ENCODE measurements around the gene ACO1.

ACO1 gene

DNA sequence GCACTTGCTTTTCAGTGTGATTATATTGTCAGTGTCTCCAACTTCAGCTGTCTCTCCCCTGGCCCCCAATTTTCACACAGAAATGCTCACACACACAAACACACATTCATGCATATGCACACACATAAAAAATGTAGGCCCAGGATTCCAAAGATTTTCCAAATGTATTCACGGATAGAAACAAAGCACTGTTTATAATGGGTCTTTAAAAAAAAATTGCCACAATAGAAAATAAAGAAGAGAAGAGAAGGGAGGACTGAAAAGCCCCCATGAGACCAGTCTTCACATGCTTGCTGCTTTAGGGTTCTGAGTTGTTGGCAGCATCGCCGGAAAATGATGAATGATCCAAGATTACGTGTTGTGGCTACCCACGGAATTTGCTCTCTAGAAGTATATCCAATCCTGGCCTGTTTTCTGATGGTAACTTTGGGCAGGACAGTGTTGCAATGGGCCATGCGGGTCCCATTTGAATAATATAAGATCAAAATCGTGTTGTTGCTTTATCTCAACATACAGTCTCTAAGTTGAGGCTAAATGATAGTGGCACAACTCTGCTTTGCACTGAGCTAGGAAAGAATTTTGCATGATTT, 36.2 kb upstream of the ACO1 start:
- Histone ChIP-seq H2BK15ac (ENCODE audit: low read depth, poor library complexity, severe bottlenecking) (no peak overlapping the region), H3K23ac (ENCODE audit: low read length in 2 of 2) (no peak overlapping the region), H3K9ac (ENCODE audit: low read length) (no peak overlapping the region), H2BK120ac (ENCODE audit: low read depth, low read length) (no peak overlapping the region), H4K8ac (ENCODE audit: low read length) (no peak overlapping the region), H3K18ac (ENCODE audit: low read depth in 1 of 2, low read length in 2 of 2) (no peak overlapping the region), H3K14ac (ENCODE audit: low read length in 2 of 2) (no peak overlapping the region), H3K27ac (ENCODE audit: low read length, poor library complexity, severe bottlenecking) (no peak overlapping the region), H2AK5ac (ENCODE audit: low read length, severe bottlenecking) (no peak overlapping the region), H3K27me3 (ENCODE audit: control insufficient read depth in 1 of 2, insufficient read depth in 1 of 2, low read length in 2 of 2) (no peaks in the 10 kb centered on the region), H2BK12ac (ENCODE audit: low read length in 2 of 2) (no peak overlapping the region), H3K4me2 (ENCODE audit: low read length, poor library complexity, severe bottlenecking) (no peak overlapping the region), H2AFZ (ENCODE audit: low read depth, low read length) (no peak overlapping the region), H3K4me3 (ENCODE audit: insufficient read depth in 1 of 2, low read depth in 1 of 2, low read length in 2 of 2) (no peak overlapping the region), H2BK5ac (ENCODE audit: low read depth, low read length, poor library complexity, severe bottlenecking) (no peak overlapping the region), H3K36me3 (ENCODE audit: control insufficient read depth in 1 of 2, insufficient read depth in 2 of 2, low read depth in 1 of 2, low read length in 2 of 2) (no peaks in the 10 kb centered on the region), H3K4ac (ENCODE audit: low read depth in 1 of 2, low read length in 2 of 2) (no peak overlapping the region), H3K79me1 (replicated peaks; ENCODE audit: low read length, poor library complexity, severe bottlenecking) (no peaks in the 10 kb centered on the region), H3K4me1 (ENCODE audit: control insufficient read depth, insufficient read depth, low read depth, low read length) (no peaks in the 10 kb centered on the region), H3K9me3 (ENCODE audit: control insufficient read depth, low read length) (no peaks in the 10 kb centered on the region), H4K91ac (ENCODE audit: low read length) (no peak overlapping the region)
- no peak for DNase-seq
- 86% methylated on average over 7 of the region's 7 CpGs for WGBS

- Histone ChIP-seq H3K9ac (ENCODE audit: low read length) (no peak overlapping the region), H3K14ac (ENCODE audit: low read length in 2 of 2) (no peak overlapping the region), H3K9me3 (ENCODE audit: control insufficient read depth, low read length) (no peaks in the 10 kb centered on the region), H3K4me1 (ENCODE audit: control insufficient read depth, insufficient read depth, low read depth, low read length) (no peaks in the 10 kb centered on the region), H3K4me2 (ENCODE audit: low read length, poor library complexity, severe bottlenecking) (no peak overlapping the region), H3K4me3 (ENCODE audit: insufficient read depth in 1 of 2, low read depth in 1 of 2, low read length in 2 of 2) (no peak overlapping the region), H4K91ac (ENCODE audit: low read length) (no peak overlapping the region), H3K27me3 (ENCODE audit: control insufficient read depth in 1 of 2, insufficient read depth in 1 of 2, low read length in 2 of 2) (no peaks in the 10 kb centered on the region), H3K18ac (ENCODE audit: low read depth in 1 of 2, low read length in 2 of 2) (no peak overlapping the region), H2BK120ac (ENCODE audit: low read depth, low read length) (no peak overlapping the region), H3K23ac (ENCODE audit: low read length in 2 of 2) (no peak overlapping the region), H2BK15ac (ENCODE audit: low read depth, poor library complexity, severe bottlenecking) (no peak overlapping the region), H3K36me3 (ENCODE audit: control insufficient read depth in 1 of 2, insufficient read depth in 2 of 2, low read depth in 1 of 2, low read length in 2 of 2) (no peaks in the 10 kb centered on the region), H2AK5ac (ENCODE audit: low read length, severe bottlenecking) (no peak overlapping the region), H3K4ac (ENCODE audit: low read depth in 1 of 2, low read length in 2 of 2) (no peak overlapping the region), H3K27ac (ENCODE audit: low read length, poor library complexity, severe bottlenecking) (no peak overlapping the region), H2BK12ac (ENCODE audit: low read length in 2 of 2) (no peak overlapping the region), H2BK5ac (ENCODE audit: low read depth, low read length, poor library complexity, severe bottlenecking) (no peak overlapping the region), H3K79me1 (replicated peaks; ENCODE audit: low read length, poor library complexity, severe bottlenecking) (no peaks in the 10 kb centered on the region), H4K8ac (ENCODE audit: low read length) (no peak overlapping the region), H2AFZ (ENCODE audit: low read depth, low read length) (no peak overlapping the region)
- DNase-seq = no peak
- 100% methylated on average over 3 of the region's 3 CpGs for WGBS
Observed at GRCh38 chr9:32349013-32349412, 35.4 kb upstream of the ACO1 start.

- Histone ChIP-seq H3K4ac (ENCODE audit: low read depth in 1 of 2, low read length in 2 of 2) (no peak overlapping the region), H3K23ac (ENCODE audit: low read length in 2 of 2) (no peak overlapping the region), H3K18ac (ENCODE audit: low read depth in 1 of 2, low read length in 2 of 2) (no peak overlapping the region)
Observed at GRCh38 chr9:32350682-32351081, 33.8 kb upstream of the ACO1 start.

GRCh38 chr9:32351845-32352244, 32.6 kb upstream of the ACO1 start:
- H3K14ac ChIP-seq (ENCODE audit: low read length in 2 of 2) = no peak overlapping the region
- no peak overlapping the region for H2BK15ac ChIP-seq (ENCODE audit: low read depth, poor library complexity, severe bottlenecking)
- H3K23ac ChIP-seq (ENCODE audit: low read length in 2 of 2) = no peak overlapping the region
- no peaks in the 10 kb centered on the region for H3K79me1 ChIP-seq (replicated peaks; ENCODE audit: low read length, poor library complexity, severe bottlenecking)
- H4K8ac ChIP-seq (ENCODE audit: low read length) = no peak overlapping the region
- no peaks in the 10 kb centered on the region for H3K9me3 ChIP-seq (ENCODE audit: control insufficient read depth, low read length)
- no peak overlapping the region for H3K4me2 ChIP-seq (ENCODE audit: low read length, poor library complexity, severe bottlenecking)
- no peak overlapping the region for H2BK12ac ChIP-seq (ENCODE audit: low read length in 2 of 2)
- H2AK5ac ChIP-seq (ENCODE audit: low read length, severe bottlenecking) = no peak overlapping the region
- no peaks in the 10 kb centered on the region for H3K4me1 ChIP-seq (ENCODE audit: control insufficient read depth, insufficient read depth, low read depth, low read length)
- no peak overlapping the region for H3K4ac ChIP-seq (ENCODE audit: low read depth in 1 of 2, low read length in 2 of 2)
- H2BK120ac ChIP-seq (ENCODE audit: low read depth, low read length) = no peak overlapping the region
- H3K4me3 ChIP-seq (ENCODE audit: insufficient read depth in 1 of 2, low read depth in 1 of 2, low read length in 2 of 2) = no peak overlapping the region
- H3K27ac ChIP-seq (ENCODE audit: low read length, poor library complexity, severe bottlenecking) = no peak overlapping the region
- H2BK5ac ChIP-seq (ENCODE audit: low read depth, low read length, poor library complexity, severe bottlenecking) = no peak overlapping the region
- no peak overlapping the region for H3K18ac ChIP-seq (ENCODE audit: low read depth in 1 of 2, low read length in 2 of 2)
- 46% methylated on average over 3 of the region's 3 CpGs for WGBS
- H3K27me3 ChIP-seq (ENCODE audit: control insufficient read depth in 1 of 2, insufficient read depth in 1 of 2, low read length in 2 of 2) = no peaks in the 10 kb centered on the region
- H3K36me3 ChIP-seq (ENCODE audit: control insufficient read depth in 1 of 2, insufficient read depth in 2 of 2, low read depth in 1 of 2, low read length in 2 of 2) = no peaks in the 10 kb centered on the region
- no peak overlapping the region for H4K91ac ChIP-seq (ENCODE audit: low read length)
- H2AFZ ChIP-seq (ENCODE audit: low read depth, low read length) = no peak overlapping the region
- no peak overlapping the region for H3K9ac ChIP-seq (ENCODE audit: low read length)
- peak; percentile 7 for DNase-seq

More at GRCh38 chr9:32350682-32351081, 33.8 kb upstream of the ACO1 start:
- Histone ChIP-seq H3K9me3 (ENCODE audit: control insufficient read depth, low read length) (no peaks in the 10 kb centered on the region), H3K79me1 (replicated peaks; ENCODE audit: low read length, poor library complexity, severe bottlenecking) (no peaks in the 10 kb centered on the region), H3K9ac (ENCODE audit: low read length) (no peak overlapping the region), H2AFZ (ENCODE audit: low read depth, low read length) (no peak overlapping the region), H2BK12ac (ENCODE audit: low read length in 2 of 2) (no peak overlapping the region), H2BK15ac (ENCODE audit: low read depth, poor library complexity, severe bottlenecking) (no peak overlapping the region), H3K36me3 (ENCODE audit: control insufficient read depth in 1 of 2, insufficient read depth in 2 of 2, low read depth in 1 of 2, low read length in 2 of 2) (no peaks in the 10 kb centered on the region), H2BK5ac (ENCODE audit: low read depth, low read length, poor library complexity, severe bottlenecking) (no peak overlapping the region), H3K4me2 (ENCODE audit: low read length, poor library complexity, severe bottlenecking) (no peak overlapping the region), H4K8ac (ENCODE audit: low read length) (no peak overlapping the region), H3K27me3 (ENCODE audit: control insufficient read depth in 1 of 2, insufficient read depth in 1 of 2, low read length in 2 of 2) (no peaks in the 10 kb centered on the region), H4K91ac (ENCODE audit: low read length) (no peak overlapping the region), H3K4me1 (ENCODE audit: control insufficient read depth, insufficient read depth, low read depth, low read length) (no peaks in the 10 kb centered on the region), H2AK5ac (ENCODE audit: low read length, severe bottlenecking) (no peak overlapping the region), H3K4me3 (ENCODE audit: insufficient read depth in 1 of 2, low read depth in 1 of 2, low read length in 2 of 2) (no peak overlapping the region), H2BK120ac (ENCODE audit: low read depth, low read length) (no peak overlapping the region), H3K27ac (ENCODE audit: low read length, poor library complexity, severe bottlenecking) (no peak overlapping the region), H3K14ac (ENCODE audit: low read length in 2 of 2) (no peak overlapping the region)
- DNase-seq = peak; percentile 13
